Measurements from ENCODE around the gene STOX2. TPM values are rescaled to one million over a fixed set of nuclear protein-coding genes. Genes with fewer than 3 reads are reported as not detected.

STOX2 gene
- total and polyA plus RNA-seq, 2 of the 13 experiments (the other 11 are each of a cell fraction or from before 2014, with no cell fraction given): 0.01 to 0.15 TPM

- Histone ChIP-seq H3K27ac (ENCODE audit: extremely low read length, insufficient read depth, low read length) (no peak overlapping the region), H3K9ac (ENCODE audit: insufficient read depth, low read depth, low read length) (no peak overlapping the region), H3K4me2 (ENCODE audit: low read depth, low read length) (no peak overlapping the region), H3K9me3 (ENCODE audit: low read length) (no peaks in the 10 kb centered on the region), H3K4me3 (replicated peaks in 1 of 3; ENCODE audit: insufficient read depth in 1 of 3, low read depth in 2 of 3, low read length in 3 of 3) (no peak overlapping the region), H3K79me2 (ENCODE audit: insufficient read depth, low read length) (no peaks in the 10 kb centered on the region), H3K27me3 (ENCODE audit: control insufficient read depth in 1 of 2, insufficient read depth in 2 of 2, low read length in 2 of 2) (no peaks in the 10 kb centered on the region), H3K4me1 (ENCODE audit: insufficient read depth, low read length) (no peaks in the 10 kb centered on the region), H4K20me1 (ENCODE audit: insufficient read depth, low read length) (no peaks in the 10 kb centered on the region), H2AFZ (ENCODE audit: low read length) (no peak overlapping the region), H3K36me3 (replicated peaks in 1 of 2; ENCODE audit: control insufficient read depth in 1 of 2, insufficient read depth in 2 of 2, low read length in 2 of 2) (no peaks in the 10 kb centered on the region)
- in situ Hi-C loops (cut with HindIII; ENCODE audit: extremely low pct_ligation_motif_present, low pct_unique_long_range_greater_than_20kb): no loop called here
- POLR2A ChIA-PET: no interaction called here
- FAIRE-seq: no peak
- intact Hi-C loops (cut with micrococcal nuclease; ENCODE audit: unreplicated experiment): no loop called here
- no TSS peak for BruUV-seq (replicated peaks)
- CTCF ChIA-PET (ENCODE audit: low intra/inter-chr PET ratio, low total read pairs): no interaction called here
- no peak for DNase-seq (ENCODE audit: low spot score)
- 73% methylated on average over 26 of the region's 26 CpGs for WGBS (ENCODE audit: low lambda C conversion rate)
- ATAC-seq: no peak
- TF ChIP-seq TBX2 (CRISPR knock-in tag; IDR thresholded peaks at IDR 0.05; ENCODE audit: borderline replicate concordance): no peak
- TF ChIP-seq MNT (IDR thresholded peaks at IDR 0.05): no peak
- TF ChIP-seq RXRB (CRISPR knock-in tag; IDR thresholded peaks at IDR 0.05; ENCODE audit: borderline replicate concordance): no peak
- no peak for TF ChIP-seq IKZF1 (IDR thresholded peaks at IDR 0.05)
- no peak for TF ChIP-seq ZNF740 (CRISPR knock-in tag; IDR thresholded peaks at IDR 0.05)
- no peak for TF ChIP-seq ZNF83 (CRISPR knock-in tag; IDR thresholded peaks at IDR 0.05; ENCODE audit: borderline replicate concordance)
- TF ChIP-seq KLF9 (CRISPR knock-in tag; IDR thresholded peaks at IDR 0.05; ENCODE audit: low read depth): no peak
- TF ChIP-seq GABPA (IDR thresholded peaks at IDR 0.05; ENCODE audit: low read depth, low read length): no peak
- TF ChIP-seq GABPA (CRISPR knock-in tag; IDR thresholded peaks at IDR 0.05; ENCODE audit: low read depth): no peak
- no peak for TF ChIP-seq GABPB1 (CRISPR knock-in tag; IDR thresholded peaks at IDR 0.05)
- TF ChIP-seq DBP (CRISPR knock-in tag; IDR thresholded peaks at IDR 0.05; ENCODE audit: not compliant biosample characterization): no peak
- TF ChIP-seq POLR2G (IDR thresholded peaks at IDR 0.05; ENCODE audit: low read depth, low read length): no peak
- no peak for TF ChIP-seq ZBTB49 (CRISPR knock-in tag; IDR thresholded peaks at IDR 0.05; ENCODE audit: borderline replicate concordance)
- TF ChIP-seq SOX13 (IDR thresholded peaks at IDR 0.05): no peak
- TF ChIP-seq SOX13 (CRISPR knock-in tag; conservative IDR thresholded peaks at IDR 0.05 in 1 of 2, IDR thresholded peaks at IDR 0.05 in 1 of 2): no peak
- no peak for TF ChIP-seq RFX5 (IDR thresholded peaks at IDR 0.05; ENCODE audit: low read depth, low read length)
- TF ChIP-seq KMT2A (CRISPR knock-in tag; IDR thresholded peaks at IDR 0.05): no peak
- TF ChIP-seq BHLHE40 (IDR thresholded peaks at IDR 0.05; ENCODE audit: low read length): no peak
- no peak for TF ChIP-seq ZNF773 (CRISPR knock-in tag; IDR thresholded peaks at IDR 0.05; ENCODE audit: borderline replicate concordance)
Measured at GRCh38 chr4:184019667-184020623, 114.8 kb downstream of the STOX2 start.
